Omental fat pad (tissue), 4 donors: ENCODE data around the gene EFS. TPM values are rescaled to one million over a fixed set of nuclear protein-coding genes. Genes with fewer than 3 reads are reported as not detected.

Experiments used
- ATAC-seq: fragments of 150-250 bp; one replicate; pipeline ENCODE4 v1.9.1; 2016; ENCODE audit warnings: mild to moderate bottlenecking, moderate library complexity; ENCODE audit not compliant: low FRiP score
- DNase-seq: peaks from one replicate; pipeline ENCODE4 v3.0.0-alpha.2; 2019; ENCODE audit warnings: low spot score
- CTCF ChIP-seq, 3 donors: fragments of 450-650 bp; IDR thresholded peaks; one replicate each; pipeline ENCODE4 v1.5.1; 2016 to 2017; ENCODE audit warnings: antibody characterized with exemption in 3 of 3, mild to moderate bottlenecking in 3 of 3, moderate library complexity in 2 of 3
- total RNA-seq, 4 donors: library from RNA; depleted of rRNA; stranded (reverse); fragments of >200 nt; gene quantifications; one replicate each; pipeline ENCODE4 v1.1.0, GENCODE V29; 2016

Gene EFS
- total RNA-seq, 4 donors from 2014 or later: 3.0 to 15.8 (median 7.1) TPM

DNA sequence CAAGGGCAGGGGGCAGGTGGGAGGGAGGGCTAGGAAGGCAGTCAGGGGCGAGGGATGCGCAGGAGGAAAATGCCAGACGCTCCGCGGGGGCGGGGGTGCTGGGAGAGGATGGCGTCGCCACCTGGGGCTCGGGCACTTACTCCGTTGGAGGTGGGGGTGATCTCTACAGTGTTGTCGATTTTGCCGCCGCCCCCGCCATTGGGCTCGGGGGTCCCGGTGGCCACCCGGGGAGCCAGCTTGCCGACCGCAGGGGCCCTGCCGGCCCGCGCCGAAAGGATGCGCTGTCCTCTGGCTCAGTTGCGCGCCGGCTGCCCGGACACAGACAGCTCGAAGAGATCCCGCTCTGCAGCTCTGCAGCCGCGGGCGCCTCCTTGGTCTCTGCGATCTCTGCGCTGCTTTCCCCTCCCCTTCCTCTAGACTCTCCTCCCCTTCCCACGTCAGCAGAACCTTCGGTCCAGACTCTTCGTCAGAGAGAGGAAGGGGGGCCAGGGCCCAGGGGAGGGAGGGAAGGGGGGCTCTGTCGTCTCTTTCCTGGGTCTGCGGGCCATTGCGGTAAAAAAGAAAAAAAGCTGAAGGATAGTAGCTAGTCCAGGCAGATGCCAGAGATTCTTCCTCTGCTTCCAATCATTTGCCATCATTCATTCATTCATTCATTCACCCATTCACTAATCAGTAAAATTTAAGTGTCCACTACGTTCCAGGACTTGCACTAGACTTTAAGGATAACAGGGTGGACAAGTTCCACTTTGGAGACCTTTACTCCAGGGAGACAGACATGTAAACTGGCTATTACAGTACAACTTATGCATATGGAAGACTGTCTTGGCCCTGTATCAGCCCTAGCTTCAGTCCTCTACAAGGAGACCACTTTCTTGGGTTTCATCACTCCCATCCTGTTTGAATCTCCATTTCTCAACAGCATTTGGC, 12.2 kb downstream of the EFS start, which contains the start of gene SLC22A17:
Gene SLC22A17 (minus strand): TSS at position 382 of the 927 bp plus-strand sequence.
- peak; percentile 93 for ATAC-seq
- TF ChIP-seq CTCF (IDR thresholded peaks at IDR 0.05): no peak

DNA sequence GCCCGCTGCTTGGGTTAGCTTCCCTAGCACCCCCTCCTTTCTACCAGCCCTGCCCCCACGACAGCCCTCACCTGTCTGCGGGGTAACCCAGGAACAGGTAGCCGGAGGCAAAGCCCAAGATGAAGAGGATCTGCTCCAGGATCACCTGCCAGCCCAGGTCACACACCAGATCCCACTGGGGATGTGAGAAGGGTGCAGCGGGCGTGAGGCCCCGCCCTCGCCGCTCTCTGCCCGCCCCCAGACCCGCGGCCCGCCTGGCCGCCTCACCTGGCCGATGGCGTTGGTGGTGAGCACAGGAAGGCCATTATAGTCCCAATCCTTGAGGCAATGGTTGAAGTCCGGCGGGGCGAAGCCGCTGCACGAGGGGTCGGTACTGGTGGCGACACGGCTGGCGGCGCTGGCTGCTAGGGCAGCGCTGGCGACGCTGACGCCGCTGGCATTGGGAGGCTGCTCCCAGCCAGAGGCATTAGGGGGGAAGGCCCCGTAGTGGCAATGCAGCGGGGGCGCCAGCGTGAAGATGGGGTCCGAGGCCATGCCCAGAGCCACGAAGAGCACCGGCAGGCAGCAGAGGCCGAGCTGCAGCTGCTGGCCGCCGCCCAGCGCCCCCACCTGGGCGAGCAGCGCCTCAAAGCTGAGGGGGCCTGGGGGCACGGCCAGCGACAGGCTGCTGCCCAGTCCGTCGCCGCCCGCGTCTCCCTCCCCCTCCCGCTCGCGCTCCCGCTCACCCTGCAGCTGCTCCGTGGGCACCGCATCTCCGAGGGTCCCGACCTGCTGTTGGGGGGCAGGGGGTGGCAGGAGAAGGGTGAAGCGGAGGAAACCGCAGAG, 13.1 kb downstream of the EFS start:
- ATAC-seq (no peak), DNase-seq (no peak)
- no peak for TF ChIP-seq CTCF (IDR thresholded peaks at IDR 0.05)

More for the DNA sequence above, 12.2 kb downstream of the EFS start, which contains the start of gene SLC22A17:
- peak; percentile 32 for DNase-seq

DNA sequence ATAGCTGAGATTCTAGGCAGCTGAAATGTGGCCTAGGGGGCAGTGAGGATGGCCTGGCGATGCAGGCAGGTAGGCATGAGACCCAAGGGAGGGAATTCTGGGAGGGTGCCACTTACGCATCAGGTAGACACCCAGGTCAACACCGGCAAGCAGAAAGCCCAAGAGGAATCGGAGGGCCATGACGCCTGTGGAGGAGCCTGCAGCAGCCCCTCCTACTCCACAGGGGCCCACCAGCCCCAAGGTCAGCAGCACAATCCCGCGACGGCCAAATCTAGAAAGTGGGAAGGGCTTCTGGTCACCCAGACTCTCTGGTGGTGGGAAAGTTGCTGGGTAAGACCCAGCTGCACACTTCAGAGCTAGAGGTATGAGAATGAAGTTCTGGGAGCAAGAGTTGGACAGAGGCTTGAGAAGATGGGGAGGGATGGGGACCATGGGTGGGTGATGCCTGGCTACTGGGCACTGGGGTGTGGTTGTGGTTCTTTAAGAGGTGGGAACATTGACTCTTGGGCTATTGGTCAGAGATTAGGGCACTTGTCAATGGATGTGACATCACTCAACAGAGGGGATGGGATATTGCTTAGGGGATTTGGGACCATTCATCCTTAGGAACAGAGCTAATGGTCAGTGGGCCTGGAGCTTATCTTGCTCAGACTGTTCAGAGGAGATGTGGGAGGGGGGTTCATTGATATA, 15.7 kb downstream of the EFS start:
- TF ChIP-seq CTCF (IDR thresholded peaks at IDR 0.05): no peak
- ATAC-seq (no peak), DNase-seq (no peak)

GRCh38 chr14:23348297-23348655, 16.7 kb downstream of the EFS start:
- TF ChIP-seq CTCF (IDR thresholded peaks at IDR 0.05): no peak
- DNase-seq (no peak), ATAC-seq (no peak)

DNA sequence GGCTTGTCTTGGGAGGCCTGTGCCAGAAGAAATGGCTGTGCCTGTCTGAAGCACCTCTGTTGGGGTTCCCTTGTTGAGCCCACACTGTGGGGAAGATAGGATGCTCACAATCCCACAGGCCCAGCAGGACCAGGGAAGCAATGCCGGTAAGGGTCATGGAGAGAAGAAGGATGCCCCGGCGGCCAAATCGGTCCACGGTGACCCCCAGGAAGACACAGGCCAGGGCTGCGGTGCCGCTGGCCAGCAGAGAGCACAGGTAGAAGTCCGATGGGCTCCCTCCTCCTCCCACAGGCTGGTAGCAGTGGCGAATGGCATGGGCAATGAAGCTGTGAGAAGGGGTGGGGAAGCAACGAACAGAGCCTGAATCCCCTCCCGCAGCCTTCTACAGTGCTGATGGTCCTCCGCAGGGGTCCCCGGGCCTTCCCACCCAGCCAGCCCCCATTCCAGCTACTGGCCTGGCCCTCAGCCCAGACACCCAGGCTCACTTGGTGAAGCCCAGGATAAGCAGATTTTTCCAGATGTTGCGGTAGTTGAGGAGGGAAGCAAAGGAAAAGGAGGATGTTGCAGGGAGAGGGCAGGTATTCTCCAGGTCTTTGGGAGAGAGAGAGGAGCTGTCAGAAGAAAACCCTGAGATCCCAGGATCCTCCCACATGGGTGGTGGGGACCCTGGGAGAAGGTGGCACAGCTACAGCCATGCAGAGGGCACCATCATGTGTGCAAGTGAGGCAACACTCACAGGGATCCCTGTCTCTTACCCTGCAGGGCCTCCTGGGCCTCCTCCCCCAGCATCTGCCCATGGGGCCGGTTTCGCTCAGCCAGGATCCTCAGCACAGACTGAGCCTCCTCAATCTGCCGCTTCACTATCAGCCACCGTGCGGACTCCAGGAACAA, 17.3 kb downstream of the EFS start:
- DNase-seq (no peak), ATAC-seq (no peak)
- no peak for TF ChIP-seq CTCF (IDR thresholded peaks at IDR 0.05)
